PFSK-1 (cell line): ENCODE measurements around the gene LRRC36.

ENCODE experiments used
- FOXP2 ChIP-seq: optimal IDR thresholded peaks from 2 replicates; pipeline ENCODE3; 2011; ENCODE audit warnings: borderline replicate concordance, control low read depth, inconsistent platforms; ENCODE audit not compliant: insufficient read depth; ENCODE audit errors: extremely low read length, extremely low read depth
- POLR2AphosphoS5 ChIP-seq: IDR thresholded peaks from 2 replicates; pipeline ENCODE4 v1.6.1; 2012; ENCODE audit warnings: low read depth, mild to moderate bottlenecking, control low read depth, low read length, moderate library complexity
- REST ChIP-seq, 2 experiments: IDR thresholded peaks; 2 replicates each; pipeline versions ENCODE4 v1.6.1 to v1.8.0; 2011 to 2012; ENCODE audit warnings: low read depth in 2 of 2, low read length in 2 of 2, control low read depth in 1 of 2, inconsistent platforms in 1 of 2, mild to moderate bottlenecking in 1 of 2, moderate library complexity in 1 of 2; ENCODE audit not compliant: insufficient read depth in 1 of 2
- TAF1 ChIP-seq: IDR thresholded peaks from 2 replicates; pipeline ENCODE4 v1.6.1; 2012; ENCODE audit warnings: low read length, control low read depth, borderline replicate concordance; ENCODE audit not compliant: insufficient read depth

- no peak for TF ChIP-seq POLR2AphosphoS5
- no peak for TF ChIP-seq FOXP2
- TF ChIP-seq TAF1 = no peak
- TF ChIP-seq REST (IDR thresholded peaks at IDR 0.05; ENCODE audit: insufficient read depth in 1 of 2, low read depth in 2 of 2, low read length in 2 of 2) = no peak
Observed at GRCh38 chr16:67409631-67410030, 83.0 kb downstream of the LRRC36 start.
